ENCODE data around the gene AVPR1B.

GRCh38 chr1:206065547-206066145, 51.5 kb downstream of the AVPR1B start:
- TF ChIP-seq, protein P1, sequence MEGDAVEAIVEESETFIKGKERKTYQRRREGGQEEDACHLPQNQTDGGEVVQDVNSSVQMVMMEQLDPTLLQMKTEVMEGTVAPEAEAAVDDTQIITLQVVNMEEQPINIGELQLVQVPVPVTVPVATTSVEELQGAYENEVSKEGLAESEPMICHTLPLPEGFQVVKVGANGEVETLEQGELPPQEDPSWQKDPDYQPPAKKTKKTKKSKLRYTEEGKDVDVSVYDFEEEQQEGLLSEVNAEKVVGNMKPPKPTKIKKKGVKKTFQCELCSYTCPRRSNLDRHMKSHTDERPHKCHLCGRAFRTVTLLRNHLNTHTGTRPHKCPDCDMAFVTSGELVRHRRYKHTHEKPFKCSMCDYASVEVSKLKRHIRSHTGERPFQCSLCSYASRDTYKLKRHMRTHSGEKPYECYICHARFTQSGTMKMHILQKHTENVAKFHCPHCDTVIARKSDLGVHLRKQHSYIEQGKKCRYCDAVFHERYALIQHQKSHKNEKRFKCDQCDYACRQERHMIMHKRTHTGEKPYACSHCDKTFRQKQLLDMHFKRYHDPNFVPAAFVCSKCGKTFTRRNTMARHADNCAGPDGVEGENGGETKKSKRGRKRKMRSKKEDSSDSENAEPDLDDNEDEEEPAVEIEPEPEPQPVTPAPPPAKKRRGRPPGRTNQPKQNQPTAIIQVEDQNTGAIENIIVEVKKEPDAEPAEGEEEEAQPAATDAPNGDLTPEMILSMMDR (optimal IDR thresholded peaks at IDR 0.05 in 1 of 3, IDR thresholded peaks at IDR 0.05 in 1 of 3, conservative IDR thresholded peaks at IDR 0.05 in 1 of 3; ENCODE audit: extremely low read depth in 1 of 3, insufficient read depth in 2 of 3, low read length in 3 of 3) = no peak
- TF ChIP-seq EZH2 (IDR thresholded peaks at IDR 0.05; ENCODE audit: low read length) = no peak
